PC-9 (cell line): ENCODE measurements around the gene DAB1. TPM values are rescaled to one million over a fixed set of nuclear protein-coding genes. Genes with fewer than 3 reads are reported as not detected.

Experiments used
- BruUV-seq: library from RNA; stranded (reverse); fragments of 400-500 nt; replicated peaks from 2 replicates; lab custom pipeline; 2021; lab: Mats Ljungman, UMichigan
- CTCF ChIA-PET: fragments of 300-600 bp; sonication (Branson Sonifier 250); formaldehyde crosslinking; loops from one replicate; lab custom pipeline; 2022; ENCODE audit warnings: antibody characterized with exemption; lab: Charles Lee
- POLR2A ChIA-PET: fragments of 300-600 bp; sonication (Branson Sonifier 250); formaldehyde crosslinking; loops from one replicate; lab custom pipeline; 2022; ENCODE audit warnings: antibody characterized with exemption; ENCODE audit not compliant: unreplicated experiment; lab: Charles Lee
- DNase-seq, 2 experiments: peaks; one replicate each; pipeline versions ENCODE4 v3.0.0 to v3.0.0-alpha.2; 2015 to 2022; ENCODE audit warnings: mixed read lengths in 1 of 2
- H2AFZ ChIP-seq: fragments of 200-600 bp; sonication (generic); 2 replicates; pipeline ENCODE4 v1.8.1; 2017; ENCODE audit warnings: antibody characterized with exemption
- H3F3A ChIP-seq: fragments of 200-600 bp; sonication (generic); 2 replicates; pipeline ENCODE4 v1.8.1; 2017; ENCODE audit warnings: antibody characterized with exemption, mild to moderate bottlenecking, low read depth; ENCODE audit not compliant: insufficient read depth
- H3K27ac ChIP-seq: fragments of 200-600 bp; sonication (generic); 2 replicates; pipeline ENCODE4 v1.6.1; 2016; ENCODE audit warnings: mixed run types
- H3K27me3 ChIP-seq: fragments of 200-600 bp; sonication (generic); 2 replicates; pipeline ENCODE4 v1.6.1; 2016; ENCODE audit warnings: low read depth, mixed run types; ENCODE audit not compliant: insufficient read depth
- H3K36me3 ChIP-seq: fragments of 200-600 bp; sonication (generic); 2 replicates; pipeline ENCODE4 v1.6.1; 2016; ENCODE audit warnings: low read depth, mixed run types
- H3K4me1 ChIP-seq: fragments of 200-600 bp; sonication (generic); replicated peaks from 2 replicates; pipeline ENCODE4 v1.6.1; 2016; ENCODE audit warnings: mixed run types; ENCODE audit not compliant: insufficient read depth
- H3K4me2 ChIP-seq: fragments of 200-600 bp; sonication (generic); 2 replicates; pipeline ENCODE4 v1.6.1; 2017; ENCODE audit warnings: mixed run types
- H3K4me3 ChIP-seq: fragments of 200-600 bp; sonication (generic); 2 replicates; pipeline ENCODE4 v1.6.1; 2016; ENCODE audit warnings: mixed run types
- H3K79me2 ChIP-seq: fragments of 200-600 bp; sonication (generic); 2 replicates; pipeline ENCODE4 v1.6.1; 2017; ENCODE audit warnings: low read depth, mixed run types
- H3K9me2 ChIP-seq: fragments of 200-600 bp; sonication (generic); 2 replicates; pipeline ENCODE4 v1.8.1; 2017; ENCODE audit warnings: mild to moderate bottlenecking; ENCODE audit not compliant: insufficient read depth
- H3K9me3 ChIP-seq: fragments of 200-600 bp; sonication (generic); 2 replicates; pipeline ENCODE4 v1.8.1; 2016; ENCODE audit warnings: low read depth; ENCODE audit not compliant: insufficient read depth
- H4K20me1 ChIP-seq: fragments of 200-600 bp; sonication (generic); 2 replicates; pipeline ENCODE4 v1.8.1; 2017; ENCODE audit not compliant: insufficient read depth
- CTCF ChIP-seq: fragments of 200-600 bp; sonication (generic); conservative IDR thresholded peaks from 2 replicates; pipeline ENCODE4 v1.6.1; 2017; ENCODE audit warnings: mixed run types, antibody characterized with exemption, mild to moderate bottlenecking, moderate library complexity
- EZH2 ChIP-seq: fragments of 200-600 bp; sonication (generic); IDR thresholded peaks from 2 replicates; pipeline ENCODE4 v1.8.0; 2017; ENCODE audit warnings: antibody characterized with exemption, low read depth
- intact Hi-C: fragments of 100-400 bp; cut with micrococcal nuclease; formaldehyde crosslinking; loops from one replicate; pipeline ENCODE4 v1.10.0; 2022; ENCODE audit not compliant: unreplicated experiment
- total RNA-seq: library from RNA; stranded (reverse); gene quantifications from 2 replicates; pipeline ENCODE4 v1.2.3, GENCODE V29; 2021

The DAB1 gene
- total RNA-seq, 1 experiment from 2014 or later, result not detected

- no peak overlapping the region for H3K4me3 ChIP-seq
- DNase-seq, result no peak
- H3K79me2 ChIP-seq, result no peaks in the 10 kb centered on the region
- no peak overlapping the region for H2AFZ ChIP-seq
- ChIA-PET POLR2A (no interaction called here), CTCF (no interaction called here)
- H3F3A ChIP-seq, result no peaks in the 10 kb centered on the region
- no peaks in the 10 kb centered on the region for H4K20me1 ChIP-seq
- intact Hi-C loops, result no loop called here
- no peaks in the 10 kb centered on the region for H3K9me3 ChIP-seq
- H3K4me2 ChIP-seq, result no peak overlapping the region
- no peaks in the 10 kb centered on the region for H3K36me3 ChIP-seq
- H3K27me3 ChIP-seq, result peaks cover 40% of the 10 kb centered on the region
- no TSS peak for BruUV-seq
- H3K4me1 ChIP-seq, result no peaks in the 10 kb centered on the region
- H3K27ac ChIP-seq, result no peak overlapping the region
- TF ChIP-seq EZH2, result no peak
- no peak for TF ChIP-seq CTCF
- no peaks in the 10 kb centered on the region for H3K9me2 ChIP-seq
These were observed 413.3 kb downstream of the DAB1 start for GRCh38 chr1:57010511-57010910.

DNA sequence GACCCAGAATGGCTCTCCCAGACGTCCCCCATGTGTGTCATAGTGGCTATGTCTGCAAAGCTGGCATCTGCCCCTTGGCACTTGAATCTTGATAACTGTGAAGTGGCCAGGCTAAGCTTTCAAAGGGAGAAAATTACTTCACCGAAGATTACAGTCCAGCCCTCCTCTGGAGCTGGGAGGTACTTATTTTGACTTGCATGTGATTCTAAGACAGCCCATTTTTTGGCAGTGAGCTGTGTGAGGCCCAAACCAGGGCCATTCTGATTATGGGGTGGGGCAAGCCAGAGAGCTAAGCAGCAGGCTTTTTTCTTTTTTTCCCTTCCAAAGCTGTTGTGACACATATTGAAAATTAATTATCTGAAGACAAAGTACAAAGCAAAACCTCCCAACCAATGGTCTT lies 415.9 kb downstream of the DAB1 start:
- H3K9me3 ChIP-seq, result no peaks in the 10 kb centered on the region
- no peaks in the 10 kb centered on the region for H3F3A ChIP-seq
- no peak overlapping the region for H3K4me2 ChIP-seq
- peaks cover 37% of the 10 kb centered on the region for H3K27me3 ChIP-seq
- H3K36me3 ChIP-seq, result no peaks in the 10 kb centered on the region
- no peaks in the 10 kb centered on the region; the same call in 1 of the 2 replicates for H4K20me1 ChIP-seq
- no TSS peak for BruUV-seq
- H3K79me2 ChIP-seq, result no peaks in the 10 kb centered on the region
- H3K4me1 ChIP-seq, result no peaks in the 10 kb centered on the region
- H2AFZ ChIP-seq, result no peak overlapping the region
- no peak for TF ChIP-seq EZH2
- no peak overlapping the region for H3K27ac ChIP-seq
- no peak overlapping the region for H3K4me3 ChIP-seq
- no peaks in the 10 kb centered on the region for H3K9me2 ChIP-seq
- intact Hi-C loops, result no loop called here
- no peak for DNase-seq
- ChIA-PET CTCF (no interaction called here), POLR2A (no interaction called here)

DNA sequence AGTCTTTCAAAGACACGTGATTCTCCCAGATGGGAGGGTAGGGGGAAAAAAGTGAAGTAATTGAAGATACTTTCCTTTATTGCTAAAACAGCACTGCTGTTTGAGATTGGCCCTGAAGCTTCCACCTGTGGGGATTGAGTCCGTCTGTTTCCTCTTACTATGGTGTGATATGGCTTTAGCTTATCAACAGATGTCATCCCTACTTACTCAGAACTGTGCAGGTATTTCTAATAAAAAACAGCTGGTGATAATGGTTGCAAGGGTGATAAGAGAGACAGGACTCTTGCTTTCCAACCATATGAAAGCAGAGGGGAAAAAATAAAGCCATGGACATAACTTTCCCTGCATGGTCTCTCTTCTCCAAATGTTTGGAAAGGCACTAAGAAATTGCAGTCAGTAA lies 416.4 kb downstream of the DAB1 start:
- no peak overlapping the region for H3K27ac ChIP-seq
- H2AFZ ChIP-seq, result no peak overlapping the region
- H3K4me3 ChIP-seq, result no peak overlapping the region
- ChIA-PET POLR2A (no interaction called here), CTCF (no interaction called here)
- H3K9me2 ChIP-seq, result no peaks in the 10 kb centered on the region
- intact Hi-C loops, result no loop called here
- no peaks in the 10 kb centered on the region; the same call in 1 of the 2 replicates for H4K20me1 ChIP-seq
- no peak overlapping the region for H3K4me2 ChIP-seq
- no TSS peak for BruUV-seq
- H3K36me3 ChIP-seq, result no peaks in the 10 kb centered on the region
- no peaks in the 10 kb centered on the region for H3K79me2 ChIP-seq
- H3K4me1 ChIP-seq, result no peaks in the 10 kb centered on the region
- no peaks in the 10 kb centered on the region for H3K9me3 ChIP-seq
- peaks cover 37% of the 10 kb centered on the region for H3K27me3 ChIP-seq
- no peak for DNase-seq
- TF ChIP-seq EZH2, result no peak
- TF ChIP-seq CTCF, result no peak
- H3F3A ChIP-seq, result no peaks in the 10 kb centered on the region
